ENCODE data around the gene DNAH5.
"Not testable (repeated sequence)": the region's sequence is repeated elsewhere in the genome, so short reads cannot be mapped to it uniquely, and the experiment has no call there.

The DNAH5 gene

GRCh38 chr5:13944560-13945199, at the start of gene DNAH5:
DNAH5 (minus strand) TSS chr5:13944688; CDS start chr5:13944438, 250 bp downstream.
- DNase-seq, result no peak

- DNase-seq, result no peak
Observed at GRCh38 chr5:13993926-13994325, 49.4 kb upstream of the DNAH5 start.

GRCh38 chr5:13992795-13993194, 48.3 kb upstream of the DNAH5 start:
- no peak for DNase-seq

- DNase-seq, result no peak
Observed at GRCh38 chr5:13991365-13991764, 46.9 kb upstream of the DNAH5 start.

GRCh38 chr5:13990896-13991295, 46.4 kb upstream of the DNAH5 start:
- no peak for DNase-seq

- DNase-seq, result no peak
Observed at GRCh38 chr5:13989832-13990231, 45.3 kb upstream of the DNAH5 start.

GRCh38 chr5:13987843-13988464, 43.5 kb upstream of the DNAH5 start:
- DNase-seq, result peak; percentile 5

- no peak for DNase-seq
Observed at GRCh38 chr5:13985731-13986418, 41.4 kb upstream of the DNAH5 start.

- not testable (repeated sequence) for DNase-seq
Observed at GRCh38 chr5:13984888-13985287, 40.4 kb upstream of the DNAH5 start.

- DNase-seq, result no peak
Observed at GRCh38 chr5:13976867-13977830, 32.7 kb upstream of the DNAH5 start.

GRCh38 chr5:13976223-13976622, 31.7 kb upstream of the DNAH5 start:
- no peak for DNase-seq

- DNase-seq, result no peak
Observed at GRCh38 chr5:13975246-13975645, 30.8 kb upstream of the DNAH5 start.

GRCh38 chr5:13973724-13974123, 29.2 kb upstream of the DNAH5 start:
- DNase-seq, result no peak

GRCh38 chr5:13972029-13972428, 27.5 kb upstream of the DNAH5 start:
- DNase-seq, result no peak

- DNase-seq, result no peak
Observed at GRCh38 chr5:13957032-13957645, 12.7 kb upstream of the DNAH5 start.

- DNase-seq, result no peak
Observed at GRCh38 chr5:13956471-13956870, 12.0 kb upstream of the DNAH5 start.

- no peak for DNase-seq
Observed at GRCh38 chr5:13955896-13956295, 11.4 kb upstream of the DNAH5 start.

- no peak for DNase-seq
Observed at GRCh38 chr5:13946111-13946510, 1.6 kb upstream of the DNAH5 start.

- DNase-seq, result no peak
Observed at GRCh38 chr5:13945271-13945670, 783 bp upstream of the DNAH5 start.

- no peak for DNase-seq
Observed at GRCh38 chr5:13943676-13944075, 812 bp downstream of the DNAH5 start.

- DNase-seq, result no peak
Observed at GRCh38 chr5:13941468-13941867, 3.0 kb downstream of the DNAH5 start.

GRCh38 chr5:13939638-13940037, 4.8 kb downstream of the DNAH5 start:
- DNase-seq, result no peak

GRCh38 chr5:13934921-13935320, 9.6 kb downstream of the DNAH5 start:
- no peak for DNase-seq
